PC-9 (cell line): Measurements from ENCODE around the gene MMP25. TPM values are rescaled to one million over a fixed set of nuclear protein-coding genes. Genes with fewer than 3 reads are reported as not detected.
"Not testable (repeated sequence)": the region's sequence is repeated elsewhere in the genome, so short reads cannot be mapped to it uniquely, and the experiment has no call there.

ENCODE experiments used
- BruUV-seq: library from RNA; stranded (reverse); fragments of 400-500 nt; replicated peaks from 2 replicates; lab custom pipeline; 2021; lab: Mats Ljungman, UMichigan
- CTCF ChIA-PET: fragments of 300-600 bp; sonication (Branson Sonifier 250); formaldehyde crosslinking; loops from one replicate; lab custom pipeline; 2022; ENCODE audit warnings: antibody characterized with exemption; lab: Charles Lee
- POLR2A ChIA-PET: fragments of 300-600 bp; sonication (Branson Sonifier 250); formaldehyde crosslinking; loops from one replicate; lab custom pipeline; 2022; ENCODE audit warnings: antibody characterized with exemption; ENCODE audit not compliant: unreplicated experiment; lab: Charles Lee
- DNase-seq, 2 experiments: peaks; one replicate each; pipeline versions ENCODE4 v3.0.0 to v3.0.0-alpha.2; 2015 to 2022; ENCODE audit warnings: mixed read lengths in 1 of 2
- H2AFZ ChIP-seq: fragments of 200-600 bp; sonication (generic); 2 replicates; pipeline ENCODE4 v1.8.1; 2017; ENCODE audit warnings: antibody characterized with exemption
- H3F3A ChIP-seq: fragments of 200-600 bp; sonication (generic); 2 replicates; pipeline ENCODE4 v1.8.1; 2017; ENCODE audit warnings: antibody characterized with exemption, mild to moderate bottlenecking, low read depth; ENCODE audit not compliant: insufficient read depth
- H3K27ac ChIP-seq: fragments of 200-600 bp; sonication (generic); 2 replicates; pipeline ENCODE4 v1.6.1; 2016; ENCODE audit warnings: mixed run types
- H3K27me3 ChIP-seq: fragments of 200-600 bp; sonication (generic); 2 replicates; pipeline ENCODE4 v1.6.1; 2016; ENCODE audit warnings: low read depth, mixed run types; ENCODE audit not compliant: insufficient read depth
- H3K36me3 ChIP-seq: fragments of 200-600 bp; sonication (generic); 2 replicates; pipeline ENCODE4 v1.6.1; 2016; ENCODE audit warnings: low read depth, mixed run types
- H3K4me1 ChIP-seq: fragments of 200-600 bp; sonication (generic); replicated peaks from 2 replicates; pipeline ENCODE4 v1.6.1; 2016; ENCODE audit warnings: mixed run types; ENCODE audit not compliant: insufficient read depth
- H3K4me2 ChIP-seq: fragments of 200-600 bp; sonication (generic); 2 replicates; pipeline ENCODE4 v1.6.1; 2017; ENCODE audit warnings: mixed run types
- H3K4me3 ChIP-seq: fragments of 200-600 bp; sonication (generic); 2 replicates; pipeline ENCODE4 v1.6.1; 2016; ENCODE audit warnings: mixed run types
- H3K79me2 ChIP-seq: fragments of 200-600 bp; sonication (generic); 2 replicates; pipeline ENCODE4 v1.6.1; 2017; ENCODE audit warnings: low read depth, mixed run types
- H3K9me2 ChIP-seq: fragments of 200-600 bp; sonication (generic); 2 replicates; pipeline ENCODE4 v1.8.1; 2017; ENCODE audit warnings: mild to moderate bottlenecking; ENCODE audit not compliant: insufficient read depth
- H3K9me3 ChIP-seq: fragments of 200-600 bp; sonication (generic); 2 replicates; pipeline ENCODE4 v1.8.1; 2016; ENCODE audit warnings: low read depth; ENCODE audit not compliant: insufficient read depth
- H4K20me1 ChIP-seq: fragments of 200-600 bp; sonication (generic); 2 replicates; pipeline ENCODE4 v1.8.1; 2017; ENCODE audit not compliant: insufficient read depth
- EZH2 ChIP-seq: fragments of 200-600 bp; sonication (generic); IDR thresholded peaks from 2 replicates; pipeline ENCODE4 v1.8.0; 2017; ENCODE audit warnings: antibody characterized with exemption, low read depth
- intact Hi-C: fragments of 100-400 bp; cut with micrococcal nuclease; formaldehyde crosslinking; loops from one replicate; pipeline ENCODE4 v1.10.0; 2022; ENCODE audit not compliant: unreplicated experiment
- total RNA-seq: library from RNA; stranded (reverse); gene quantifications from 2 replicates; pipeline ENCODE4 v1.2.3, GENCODE V29; 2021
- TF ChIP-seq, protein P1 (sequence below): fragments of 200-600 bp; sonication (generic); conservative IDR thresholded peaks from 2 replicates; pipeline ENCODE4 v1.6.1; 2017; ENCODE audit warnings: mixed run types, antibody characterized with exemption, mild to moderate bottlenecking, moderate library complexity

Gene MMP25
- total RNA-seq, 1 experiment from 2014 or later, result 0.83 TPM

GRCh38 chr16:3076577-3076976, 30.2 kb downstream of the MMP25 start:
- no TSS peak for BruUV-seq
- intact Hi-C loops, result no loop called here
- Histone ChIP-seq H3K36me3 (no peaks in the 10 kb centered on the region), H3K4me3 (no peak overlapping the region), H3F3A (0 out of 2 replicates have a peak, but pooled peaks cover 6% of the 10 kb centered on the region), H3K79me2 (no peaks in the 10 kb centered on the region), H3K27ac (no peak overlapping the region), H2AFZ (no peak overlapping the region), H3K4me1 (peaks cover 15% of the 10 kb centered on the region), H3K27me3 (peaks cover 24% of the 10 kb centered on the region), H4K20me1 (no peaks in the 10 kb centered on the region), H3K9me3 (no peaks in the 10 kb centered on the region), H3K9me2 (no peaks in the 10 kb centered on the region), H3K4me2 (no peak overlapping the region)
- TF ChIP-seq, protein P1, sequence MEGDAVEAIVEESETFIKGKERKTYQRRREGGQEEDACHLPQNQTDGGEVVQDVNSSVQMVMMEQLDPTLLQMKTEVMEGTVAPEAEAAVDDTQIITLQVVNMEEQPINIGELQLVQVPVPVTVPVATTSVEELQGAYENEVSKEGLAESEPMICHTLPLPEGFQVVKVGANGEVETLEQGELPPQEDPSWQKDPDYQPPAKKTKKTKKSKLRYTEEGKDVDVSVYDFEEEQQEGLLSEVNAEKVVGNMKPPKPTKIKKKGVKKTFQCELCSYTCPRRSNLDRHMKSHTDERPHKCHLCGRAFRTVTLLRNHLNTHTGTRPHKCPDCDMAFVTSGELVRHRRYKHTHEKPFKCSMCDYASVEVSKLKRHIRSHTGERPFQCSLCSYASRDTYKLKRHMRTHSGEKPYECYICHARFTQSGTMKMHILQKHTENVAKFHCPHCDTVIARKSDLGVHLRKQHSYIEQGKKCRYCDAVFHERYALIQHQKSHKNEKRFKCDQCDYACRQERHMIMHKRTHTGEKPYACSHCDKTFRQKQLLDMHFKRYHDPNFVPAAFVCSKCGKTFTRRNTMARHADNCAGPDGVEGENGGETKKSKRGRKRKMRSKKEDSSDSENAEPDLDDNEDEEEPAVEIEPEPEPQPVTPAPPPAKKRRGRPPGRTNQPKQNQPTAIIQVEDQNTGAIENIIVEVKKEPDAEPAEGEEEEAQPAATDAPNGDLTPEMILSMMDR, result no peak
- TF ChIP-seq EZH2, result no peak
- POLR2A ChIA-PET, result no interaction called here
- CTCF ChIA-PET, result interaction anchor here (0.6 kb wide), 1 partner anchor 124 kb away, joined by 6 read pairs; no protein-coding TSS in a partner anchor
- DNase-seq, result no peak

DNA sequence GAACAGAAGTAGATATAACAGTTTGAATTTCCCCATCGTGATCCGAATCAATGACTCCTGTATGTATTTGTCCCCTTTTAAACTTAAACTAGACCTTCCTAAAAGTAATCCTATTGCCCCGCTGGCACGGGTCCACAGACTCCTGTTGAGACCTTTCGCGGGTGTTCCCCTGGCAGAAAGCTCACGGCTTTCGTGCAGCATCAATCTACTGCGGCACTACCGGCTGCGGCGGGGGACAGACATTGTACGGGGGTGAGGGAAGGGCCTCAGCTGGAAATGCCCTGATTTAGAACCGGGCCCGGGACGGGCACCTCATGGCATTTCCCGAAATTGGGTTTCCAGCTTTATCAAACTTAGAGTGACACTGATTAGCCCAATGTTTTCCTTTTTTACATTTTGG, 33.7 kb downstream of the MMP25 start:
- Histone ChIP-seq H3K4me3 (no peak overlapping the region), H3K9me2 (no peaks in the 10 kb centered on the region), H3K4me2 (no peak overlapping the region), H4K20me1 (no peaks in the 10 kb centered on the region), H3K27ac (no peak overlapping the region), H3K27me3 (peaks cover 24% of the 10 kb centered on the region), H3K4me1 (peaks cover 15% of the 10 kb centered on the region), H3K36me3 (no peaks in the 10 kb centered on the region), H3F3A (0 out of 2 replicates have a peak, but pooled peaks cover 6% of the 10 kb centered on the region), H3K79me2 (no peaks in the 10 kb centered on the region), H3K9me3 (no peaks in the 10 kb centered on the region), H2AFZ (no peak overlapping the region)
- TF ChIP-seq EZH2, result no peak
- TF ChIP-seq, protein P1, result no peak
- no TSS peak for BruUV-seq
- DNase-seq, result no peak
- intact Hi-C loops, result no loop called here
- CTCF ChIA-PET, result interaction anchor here (0.6 kb wide), 1 partner anchor 60 kb away, joined by 3 read pairs; no protein-coding TSS in a partner anchor
- POLR2A ChIA-PET, result no interaction called here

DNA sequence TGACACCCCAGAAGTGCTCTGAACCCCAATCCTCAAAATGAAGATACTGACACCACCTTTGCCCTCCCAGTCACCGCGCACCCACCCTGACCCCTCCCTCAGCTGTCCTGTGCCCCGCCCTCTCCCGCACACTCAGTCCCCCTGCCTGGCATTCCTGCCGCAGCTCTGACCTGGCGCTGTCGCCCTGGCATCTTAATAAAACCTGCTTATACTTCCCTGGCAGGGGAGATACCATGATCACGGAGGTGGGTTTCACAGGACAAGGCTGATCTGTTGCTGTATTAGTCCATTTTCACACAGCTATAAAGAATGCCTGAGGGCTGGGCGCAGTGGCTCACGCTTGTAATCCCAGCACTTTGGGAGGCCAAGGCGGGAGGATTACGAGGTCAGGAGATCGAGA, 35.6 kb downstream of the MMP25 start:
- intact Hi-C loops, H2AFZ ChIP-seq, POLR2A ChIA-PET, DNase-seq, H3K79me2 ChIP-seq, H3F3A ChIP-seq, CTCF ChIA-PET, BruUV-seq, H3K4me2 ChIP-seq, H3K9me2 ChIP-seq, H3K36me3 ChIP-seq, H3K4me3 ChIP-seq, H4K20me1 ChIP-seq, H3K27ac ChIP-seq, H3K9me3 ChIP-seq: not testable (repeated sequence)
- Histone ChIP-seq H3K27me3 (peaks cover 24% of the 10 kb centered on the region), H3K4me1 (peaks cover 15% of the 10 kb centered on the region)

GRCh38 chr16:3083408-3083807, 37.0 kb downstream of the MMP25 start:
- H3K36me3 ChIP-seq, H3F3A ChIP-seq, H3K27ac ChIP-seq, DNase-seq, intact Hi-C loops, BruUV-seq, H3K9me2 ChIP-seq, CTCF ChIA-PET, H3K79me2 ChIP-seq, H3K4me3 ChIP-seq, POLR2A ChIA-PET, H3K9me3 ChIP-seq, H3K4me2 ChIP-seq, H3K4me1 ChIP-seq, H2AFZ ChIP-seq, H4K20me1 ChIP-seq: not testable (repeated sequence)
- H3K27me3 ChIP-seq, result peaks cover 24% of the 10 kb centered on the region
